HepG2 (cell line): Measurements from ENCODE around the gene TRIM7. TPM values are rescaled to one million over a fixed set of nuclear protein-coding genes. Genes with fewer than 3 reads are reported as not detected.

Experiments used
- CHD4 ChIP-seq: fragments of 200-600 bp; sonication (generic); IDR thresholded peaks from 2 replicates; pipeline ENCODE4 v1.7.0; 2017; ENCODE audit warnings: mild to moderate bottlenecking, low read length, borderline replicate concordance
- MBNL3 ChIP-seq: fragments of 250-450 bp; sonication (Bioruptor Pico); conservative IDR thresholded peaks from 2 replicates; pipeline ENCODE4 v1.8.0; 2022; ENCODE audit warnings: mild to moderate bottlenecking, inconsistent platforms
- MTF1 ChIP-seq: sonication (generic); formaldehyde crosslinking; IDR thresholded peaks from 2 replicates; pipeline ENCODE4 v1.5.0; 2020; ENCODE audit warnings: missing genetic modification reagents
- NR2F1 ChIP-seq, 2 experiments: fragments of 450-650 bp in 1 of 2; formaldehyde crosslinking in 1 of 2; IDR thresholded peaks; 2 replicates each; pipeline versions ENCODE4 v1.5.0 to v1.6.1; 2016 to 2020; ENCODE audit warnings: mild to moderate bottlenecking in 1 of 2, missing compliant biosample characterization in 1 of 2, missing genetic modification reagents in 1 of 2, moderate library complexity in 1 of 2
- PLRG1 ChIP-seq: fragments of 450-650 bp; conservative IDR thresholded peaks from 2 replicates; pipeline ENCODE4 v1.6.1; 2016
- PTBP1 ChIP-seq: fragments of 200-400 bp; formaldehyde crosslinking; IDR thresholded peaks from 2 replicates; pipeline ENCODE4 v1.6.1; 2018; ENCODE audit warnings: low read length, low read depth; ENCODE audit not compliant: poor library complexity, severe bottlenecking
- RORA ChIP-seq: sonication (generic); formaldehyde crosslinking; IDR thresholded peaks from 2 replicates; pipeline ENCODE4 v1.5.0; 2020; ENCODE audit warnings: mild to moderate bottlenecking, missing genetic modification reagents, moderate library complexity
- SAP130 ChIP-seq: IDR thresholded peaks from 2 replicates; pipeline ENCODE4 v1.6.1; 2016; ENCODE audit warnings: low read depth
- SMAD1 ChIP-seq: sonication (generic); formaldehyde crosslinking; IDR thresholded peaks from 2 replicates; pipeline ENCODE4 v1.4.0; 2020; ENCODE audit warnings: missing genetic modification reagents, low read depth, mild to moderate bottlenecking, borderline replicate concordance
- ZFP62 ChIP-seq: sonication (generic); formaldehyde crosslinking; IDR thresholded peaks from 2 replicates; pipeline ENCODE4 v1.4.0; 2020; ENCODE audit warnings: missing genetic modification reagents
- ZMYM4 ChIP-seq: sonication (generic); formaldehyde crosslinking; IDR thresholded peaks from 2 replicates; pipeline ENCODE4 v1.8.1; 2023; ENCODE audit warnings: mild to moderate bottlenecking, missing genetic modification reagents
- ZNF33A ChIP-seq: sonication (generic); formaldehyde crosslinking; IDR thresholded peaks from 2 replicates; pipeline ENCODE4 v1.5.1; 2020; ENCODE audit warnings: missing genetic modification reagents, mild to moderate bottlenecking, moderate library complexity, borderline replicate concordance
- ZNF496 ChIP-seq: sonication (generic); formaldehyde crosslinking; IDR thresholded peaks from 2 replicates; pipeline ENCODE4 v1.8.1; 2023; ENCODE audit warnings: mild to moderate bottlenecking, moderate library complexity, missing genetic modification reagents; ENCODE audit not compliant: insufficient replicate concordance
- polyA plus RNA-seq, 8 experiments: library from polyadenylated mRNA; depleted of rRNA in 3 of 8; stranded (reverse) in 7 of 8; unstranded in 1 of 8; fragments of >200 nt; fragmentation: Illumina TruSeq in 4 of 8; extraction: Trizol in 4 of 8; gene quantifications; 2 replicates each; pipeline versions ENCODE4 v1.2.1 to v1.2.3, GENCODE V29; 2011 to 2016; ENCODE audit warnings: low read depth in 4 of 8, missing spikeins in 1 of 8, mixed read lengths in 1 of 8; ENCODE audit not compliant: insufficient read depth in 1 of 8
- total RNA-seq, 5 experiments: library from RNA; depleted of rRNA; stranded (reverse); fragments of >200 nt; fragmentation: Illumina TruSeq; extraction: Trizol; gene quantifications; 2 replicates each; pipeline ENCODE4 v1.2.3, GENCODE V29; 2016; ENCODE audit warnings: low read depth in 1 of 5
- TF ChIP-seq, protein P1 (sequence below): sonication (generic); formaldehyde crosslinking; IDR thresholded peaks from 2 replicates; pipeline ENCODE4 v1.4.0; 2020; ENCODE audit warnings: missing genetic modification reagents, borderline replicate concordance
- TF ChIP-seq, protein P2 (sequence below): sonication (generic); formaldehyde crosslinking; IDR thresholded peaks from 2 replicates; pipeline ENCODE4 v1.5.0; 2020; ENCODE audit warnings: mild to moderate bottlenecking, missing genetic modification reagents
- TF ChIP-seq, protein P3 (sequence below), 2 experiments: fragments of 450-650 bp in 1 of 2; sonication (generic) in 1 of 2; formaldehyde crosslinking; IDR thresholded peaks; 2 replicates each; pipeline versions ENCODE4 v1.5.0 to v1.8.0; 2020 to 2022; ENCODE audit warnings: mild to moderate bottlenecking in 1 of 2, missing genetic modification reagents in 1 of 2
- TF ChIP-seq, protein P4 (sequence below): sonication (generic); formaldehyde crosslinking; IDR thresholded peaks from 2 replicates; pipeline ENCODE4 v1.9.0; 2021; ENCODE audit warnings: missing genetic modification reagents, mild to moderate bottlenecking, borderline replicate concordance

TRIM7 gene
- total and polyA plus RNA-seq, 2 of the 13 experiments (the other 11 are each of a cell fraction or from before 2014, with no cell fraction given): 0.13 TPM; not detected in 1

DNA sequence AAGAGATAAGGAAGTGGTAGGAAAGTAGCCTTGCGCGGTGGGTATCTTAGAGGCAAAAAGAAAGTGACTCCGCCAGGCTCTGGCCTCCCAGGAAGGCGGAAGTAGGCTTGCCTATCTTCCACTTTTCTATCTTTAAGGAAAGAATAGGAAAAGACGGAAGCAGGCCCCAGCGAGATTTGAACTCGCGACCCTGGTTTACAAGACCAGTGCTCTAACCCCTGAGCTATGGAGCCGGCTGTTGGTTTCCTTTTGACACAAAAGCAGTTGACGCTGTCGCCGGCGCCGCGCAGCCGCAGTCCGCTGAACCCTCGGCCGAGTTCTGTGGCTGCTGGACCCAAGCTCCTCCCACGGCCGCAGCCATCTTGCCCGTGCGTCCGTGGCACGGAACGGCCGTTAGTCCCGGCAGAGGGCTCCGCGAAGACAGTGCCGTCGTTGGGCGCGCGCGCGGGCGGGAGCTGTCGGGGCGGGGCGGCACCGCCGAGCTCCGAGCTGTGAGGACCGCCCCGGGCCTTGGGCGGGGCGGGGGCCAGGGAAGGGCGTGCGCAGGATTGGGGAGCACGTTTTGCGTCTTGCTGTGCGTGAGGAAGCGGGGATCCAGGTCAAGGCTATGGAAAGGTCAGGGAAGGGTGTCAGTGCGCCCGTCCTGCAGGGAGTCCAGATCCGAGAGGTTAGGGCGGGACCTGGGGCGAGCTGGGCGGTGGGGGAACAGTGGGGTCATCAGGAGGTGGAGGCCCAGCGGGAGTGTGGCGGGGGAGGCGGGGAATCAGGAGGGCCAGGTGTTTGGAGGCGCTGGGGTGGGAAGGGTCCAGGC lies 13.3 kb downstream of the TRIM7 start (continued):
- TF ChIP-seq NR2F1 (CRISPR knock-in tag; IDR thresholded peaks at IDR 0.05): peak; percentile 15 to 74; a peak in 2 of 4 replicates
- TF ChIP-seq MBNL3: no peak
- TF ChIP-seq SAP130 (CRISPR knock-in tag): peak; percentile 76
- TF ChIP-seq, protein P1, sequence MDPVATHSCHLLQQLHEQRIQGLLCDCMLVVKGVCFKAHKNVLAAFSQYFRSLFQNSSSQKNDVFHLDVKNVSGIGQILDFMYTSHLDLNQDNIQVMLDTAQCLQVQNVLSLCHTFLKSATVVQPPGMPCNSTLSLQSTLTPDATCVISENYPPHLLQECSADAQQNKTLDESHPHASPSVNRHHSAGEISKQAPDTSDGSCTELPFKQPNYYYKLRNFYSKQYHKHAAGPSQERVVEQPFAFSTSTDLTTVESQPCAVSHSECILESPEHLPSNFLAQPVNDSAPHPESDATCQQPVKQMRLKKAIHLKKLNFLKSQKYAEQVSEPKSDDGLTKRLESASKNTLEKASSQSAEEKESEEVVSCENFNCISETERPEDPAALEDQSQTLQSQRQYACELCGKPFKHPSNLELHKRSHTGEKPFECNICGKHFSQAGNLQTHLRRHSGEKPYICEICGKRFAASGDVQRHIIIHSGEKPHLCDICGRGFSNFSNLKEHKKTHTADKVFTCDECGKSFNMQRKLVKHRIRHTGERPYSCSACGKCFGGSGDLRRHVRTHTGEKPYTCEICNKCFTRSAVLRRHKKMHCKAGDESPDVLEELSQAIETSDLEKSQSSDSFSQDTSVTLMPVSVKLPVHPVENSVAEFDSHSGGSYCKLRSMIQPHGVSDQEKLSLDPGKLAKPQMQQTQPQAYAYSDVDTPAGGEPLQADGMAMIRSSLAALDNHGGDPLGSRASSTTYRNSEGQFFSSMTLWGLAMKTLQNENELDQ (CRISPR knock-in tag): no peak
- TF ChIP-seq MTF1: no peak
- TF ChIP-seq ZMYM4 (CRISPR knock-in tag): peak; percentile 35
- TF ChIP-seq PTBP1: peak; percentile 21
- no peak for TF ChIP-seq RORA (CRISPR knock-in tag)
- TF ChIP-seq, protein P2, sequence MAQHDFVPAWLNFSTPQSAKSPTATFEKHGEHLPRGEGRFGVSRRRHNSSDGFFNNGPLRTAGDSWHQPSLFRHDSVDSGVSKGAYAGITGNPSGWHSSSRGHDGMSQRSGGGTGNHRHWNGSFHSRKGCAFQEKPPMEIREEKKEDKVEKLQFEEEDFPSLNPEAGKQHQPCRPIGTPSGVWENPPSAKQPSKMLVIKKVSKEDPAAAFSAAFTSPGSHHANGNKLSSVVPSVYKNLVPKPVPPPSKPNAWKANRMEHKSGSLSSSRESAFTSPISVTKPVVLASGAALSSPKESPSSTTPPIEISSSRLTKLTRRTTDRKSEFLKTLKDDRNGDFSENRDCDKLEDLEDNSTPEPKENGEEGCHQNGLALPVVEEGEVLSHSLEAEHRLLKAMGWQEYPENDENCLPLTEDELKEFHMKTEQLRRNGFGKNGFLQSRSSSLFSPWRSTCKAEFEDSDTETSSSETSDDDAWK: no peak
- TF ChIP-seq ZNF496 (CRISPR knock-in tag): no peak
- TF ChIP-seq SMAD1 (CRISPR knock-in tag): no peak
- TF ChIP-seq ZFP62 (CRISPR knock-in tag): 0 out of 2 replicates have a peak, but pooled peaks have one; percentile 24
- TF ChIP-seq, protein P3, sequence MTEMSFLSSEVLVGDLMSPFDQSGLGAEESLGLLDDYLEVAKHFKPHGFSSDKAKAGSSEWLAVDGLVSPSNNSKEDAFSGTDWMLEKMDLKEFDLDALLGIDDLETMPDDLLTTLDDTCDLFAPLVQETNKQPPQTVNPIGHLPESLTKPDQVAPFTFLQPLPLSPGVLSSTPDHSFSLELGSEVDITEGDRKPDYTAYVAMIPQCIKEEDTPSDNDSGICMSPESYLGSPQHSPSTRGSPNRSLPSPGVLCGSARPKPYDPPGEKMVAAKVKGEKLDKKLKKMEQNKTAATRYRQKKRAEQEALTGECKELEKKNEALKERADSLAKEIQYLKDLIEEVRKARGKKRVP (CRISPR knock-in tag; IDR thresholded peaks at IDR 0.05): peak in 1 of 2 experiments; percentile 67; a peak in 1 of 4 replicates
- no peak for TF ChIP-seq PLRG1
- no peak; the same call in 1 of the 2 replicates for TF ChIP-seq CHD4
- TF ChIP-seq ZNF33A (CRISPR knock-in tag): no peak
- TF ChIP-seq, protein P4, sequence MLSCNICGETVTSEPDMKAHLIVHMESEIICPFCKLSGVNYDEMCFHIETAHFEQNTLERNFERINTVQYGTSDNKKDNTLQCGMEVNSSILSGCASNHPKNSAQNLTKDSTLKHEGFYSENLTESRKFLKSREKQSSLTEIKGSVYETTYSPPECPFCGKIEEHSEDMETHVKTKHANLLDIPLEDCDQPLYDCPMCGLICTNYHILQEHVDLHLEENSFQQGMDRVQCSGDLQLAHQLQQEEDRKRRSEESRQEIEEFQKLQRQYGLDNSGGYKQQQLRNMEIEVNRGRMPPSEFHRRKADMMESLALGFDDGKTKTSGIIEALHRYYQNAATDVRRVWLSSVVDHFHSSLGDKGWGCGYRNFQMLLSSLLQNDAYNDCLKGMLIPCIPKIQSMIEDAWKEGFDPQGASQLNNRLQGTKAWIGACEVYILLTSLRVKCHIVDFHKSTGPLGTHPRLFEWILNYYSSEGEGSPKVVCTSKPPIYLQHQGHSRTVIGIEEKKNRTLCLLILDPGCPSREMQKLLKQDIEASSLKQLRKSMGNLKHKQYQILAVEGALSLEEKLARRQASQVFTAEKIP (CRISPR knock-in tag): no peak
